HG03378 (cell line): Measurements from ENCODE around the gene KRTAP5-10.
"Not testable (repeated sequence)": the region's sequence is repeated elsewhere in the genome, so short reads cannot be mapped to it uniquely, and the experiment has no call there.

Source experiments
- ATAC-seq: cut with Tn5 transposase; IDR thresholded peaks from one replicate; pipeline ENCODE4 v1.9.1; 2021; ENCODE audit warnings: mild to moderate bottlenecking, moderate library complexity; ENCODE audit not compliant: unreplicated experiment

Gene KRTAP5-10

DNA sequence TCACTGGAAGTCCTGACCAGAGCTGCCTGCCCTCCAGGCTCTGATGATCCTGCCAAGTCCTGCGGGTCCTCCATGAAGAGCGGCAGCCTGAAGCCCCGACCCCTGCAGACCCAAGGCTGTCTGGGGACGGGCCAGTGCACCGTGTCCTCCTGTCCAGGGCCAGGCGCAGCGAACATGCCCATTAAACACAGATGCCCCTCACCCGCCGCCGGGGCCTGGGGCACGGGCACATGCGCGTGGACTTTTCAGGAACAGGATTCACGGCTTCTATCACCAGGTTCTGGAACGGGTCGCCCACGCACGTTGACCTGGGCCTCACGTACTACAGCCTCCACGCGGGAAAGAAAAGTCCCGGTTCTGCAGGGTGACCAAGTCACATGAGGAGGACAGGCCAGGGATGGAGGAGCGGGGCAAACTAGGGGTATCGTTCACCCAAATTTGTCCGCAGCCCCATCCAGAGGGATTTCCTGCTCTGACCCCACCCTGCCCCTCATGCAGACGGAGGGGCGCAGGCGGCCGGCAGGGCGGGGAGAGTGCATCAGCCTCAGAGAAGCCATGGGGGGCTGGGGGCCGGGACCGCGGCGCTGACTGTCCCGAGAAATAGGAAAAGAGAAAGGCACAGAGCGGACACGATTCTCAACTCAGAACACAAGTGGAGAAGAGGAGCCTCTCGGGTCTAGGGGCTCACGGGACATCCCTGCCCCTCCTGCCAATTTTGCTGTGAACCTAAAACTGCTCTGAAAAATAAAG lies 5.9 kb downstream of the KRTAP5-10 start:
- not testable (repeated sequence) for ATAC-seq

DNA sequence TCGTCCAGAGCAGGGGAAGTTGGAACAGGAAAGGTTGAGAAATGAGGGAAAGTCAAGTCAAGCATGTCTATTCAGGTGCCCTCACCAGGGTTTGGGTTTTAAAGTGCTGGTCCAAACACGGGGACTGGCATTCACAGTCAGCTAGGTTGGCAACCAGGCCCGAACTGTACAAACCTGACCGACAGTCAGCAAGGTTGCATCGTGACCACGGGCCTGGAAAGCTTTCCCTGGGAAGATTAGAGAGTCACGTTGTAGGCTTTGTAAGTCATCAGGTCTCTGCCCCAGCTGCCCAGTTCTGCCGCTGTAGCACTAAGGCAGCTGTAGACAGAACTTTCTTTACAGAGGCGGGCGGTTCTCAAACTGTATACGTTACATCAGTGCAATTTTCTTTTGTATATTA lies 7.4 kb downstream of the KRTAP5-10 start:
- no peak for ATAC-seq

DNA sequence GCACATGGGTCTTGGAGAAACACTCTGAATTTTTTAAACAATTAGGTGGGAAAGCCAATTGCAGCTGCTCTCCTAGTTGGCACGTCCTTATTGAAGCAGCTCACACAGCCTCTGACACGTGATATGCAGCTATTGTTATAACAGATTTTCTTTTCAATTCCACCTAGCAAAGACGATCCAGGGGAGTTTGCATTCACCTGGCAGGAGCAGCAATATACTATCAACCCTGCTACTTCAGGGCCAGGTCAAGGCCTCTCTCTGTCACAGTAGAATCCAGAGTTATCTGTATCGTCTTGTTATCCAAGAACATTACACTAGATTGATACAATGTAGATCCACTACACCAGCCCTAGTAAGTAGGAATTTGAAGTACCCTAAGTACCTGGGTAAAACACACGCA lies 9.1 kb downstream of the KRTAP5-10 start:
- no peak for ATAC-seq

DNA sequence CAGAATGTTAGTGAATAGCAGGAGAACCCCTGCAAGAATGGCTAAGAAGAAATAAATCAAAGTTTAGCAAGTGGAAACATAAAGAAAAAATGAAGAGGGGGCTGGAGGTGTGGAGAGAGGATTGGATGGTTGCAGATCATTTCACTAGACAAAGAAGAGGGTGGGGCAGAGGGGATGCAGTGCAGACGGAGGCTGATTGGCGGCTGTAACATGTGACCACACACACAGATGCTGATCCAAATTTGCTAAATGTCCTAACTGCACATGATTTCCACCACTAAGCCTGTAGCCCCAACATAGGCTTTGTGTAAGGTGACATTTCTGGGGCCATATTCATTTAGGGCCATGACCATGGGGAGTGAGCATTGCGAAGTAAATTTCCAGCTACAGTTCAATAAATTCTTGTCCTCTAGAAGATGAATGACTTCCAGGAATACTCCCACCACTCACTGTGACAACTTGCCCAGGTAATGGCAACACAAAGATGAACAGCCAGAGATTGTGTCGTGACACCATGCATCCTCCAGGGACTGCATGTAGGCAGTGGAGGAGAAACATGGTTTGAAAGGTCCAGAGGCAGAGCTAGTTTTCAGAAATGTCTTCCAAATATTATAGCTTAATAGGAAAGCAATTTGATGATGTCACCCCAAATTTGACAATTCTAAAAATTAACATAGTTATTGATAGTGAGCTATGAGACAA lies 10.5 kb downstream of the KRTAP5-10 start:
- ATAC-seq, result no peak

DNA sequence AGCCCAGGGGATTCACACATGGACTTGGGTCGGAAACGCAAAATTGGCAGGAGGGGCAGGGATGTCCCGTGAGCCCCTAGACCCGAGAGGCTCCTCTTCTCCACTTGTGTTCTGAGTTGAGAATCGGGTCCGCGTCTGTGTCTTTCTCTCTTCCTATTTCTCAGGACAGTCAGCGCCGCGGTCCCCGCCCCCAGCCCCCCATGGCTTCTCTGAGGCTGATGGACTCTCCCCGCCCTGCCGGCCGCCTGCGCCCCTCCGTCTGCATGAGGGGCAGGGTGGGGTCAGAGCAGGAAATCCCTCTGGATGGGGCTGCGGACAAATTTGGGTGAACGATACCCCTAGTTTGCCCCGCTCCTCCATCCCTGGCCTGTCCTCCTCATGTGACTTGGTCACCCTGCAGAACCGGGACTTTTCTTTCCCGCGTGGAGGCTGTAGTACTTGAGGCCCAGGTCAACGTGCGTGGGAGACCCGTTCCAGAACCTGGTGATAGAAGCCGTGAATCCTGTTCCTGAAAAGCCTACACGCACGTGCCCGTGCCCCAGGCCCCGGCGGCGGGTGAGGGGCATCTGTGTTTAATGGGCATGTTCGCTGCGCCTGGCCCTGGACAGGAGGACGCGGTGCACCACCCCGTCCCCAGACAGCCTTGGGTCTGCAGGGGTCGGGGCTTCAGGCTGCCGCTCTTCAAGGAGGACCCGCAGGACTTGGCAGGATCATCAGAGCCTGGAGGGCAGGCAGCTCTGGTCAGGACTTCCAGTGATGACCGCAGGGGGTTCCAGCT lies 11.5 kb downstream of the KRTAP5-10 start:
- not testable (repeated sequence) for ATAC-seq

DNA sequence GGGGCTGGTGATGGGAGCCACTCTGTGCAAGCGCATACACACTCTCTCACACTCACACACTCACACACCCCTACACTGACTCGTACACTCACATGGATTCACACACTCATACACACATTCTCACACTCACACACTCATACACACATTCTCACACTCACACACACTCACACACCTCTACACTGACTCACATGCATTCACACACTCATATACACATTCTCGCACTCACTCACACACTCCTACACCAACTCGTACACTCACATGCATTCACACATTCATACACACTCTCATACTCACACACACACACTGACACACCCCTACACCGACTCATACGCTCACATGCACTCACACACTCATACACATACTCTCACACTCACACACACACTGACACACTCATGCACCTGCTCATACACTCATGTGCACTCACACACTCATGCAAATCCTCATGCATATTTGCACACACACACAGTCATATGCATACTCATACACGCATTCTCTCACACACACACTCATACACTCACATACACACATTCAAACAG lies 12.2 kb downstream of the KRTAP5-10 start:
- ATAC-seq, result no peak

DNA sequence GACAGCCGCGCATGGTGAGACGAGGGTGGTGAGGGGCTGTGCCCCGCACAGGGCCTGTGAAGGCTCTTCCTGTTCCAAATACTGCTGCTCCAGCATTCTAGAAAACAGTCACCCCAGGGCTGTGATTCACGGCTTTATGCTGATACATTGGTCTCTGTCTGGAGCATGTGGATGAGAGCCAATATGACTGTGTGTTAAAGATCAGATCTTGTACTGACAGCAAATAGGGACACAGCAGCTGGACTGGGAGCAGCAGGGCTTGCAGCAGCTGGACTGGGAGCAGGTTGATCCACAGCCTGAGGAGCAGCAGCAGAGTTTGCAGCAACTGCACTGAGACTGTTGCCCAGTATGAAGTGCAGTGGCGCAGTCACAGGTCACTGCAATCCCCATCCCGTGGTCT lies 14.2 kb downstream of the KRTAP5-10 start:
- ATAC-seq, result not testable (repeated sequence)

DNA sequence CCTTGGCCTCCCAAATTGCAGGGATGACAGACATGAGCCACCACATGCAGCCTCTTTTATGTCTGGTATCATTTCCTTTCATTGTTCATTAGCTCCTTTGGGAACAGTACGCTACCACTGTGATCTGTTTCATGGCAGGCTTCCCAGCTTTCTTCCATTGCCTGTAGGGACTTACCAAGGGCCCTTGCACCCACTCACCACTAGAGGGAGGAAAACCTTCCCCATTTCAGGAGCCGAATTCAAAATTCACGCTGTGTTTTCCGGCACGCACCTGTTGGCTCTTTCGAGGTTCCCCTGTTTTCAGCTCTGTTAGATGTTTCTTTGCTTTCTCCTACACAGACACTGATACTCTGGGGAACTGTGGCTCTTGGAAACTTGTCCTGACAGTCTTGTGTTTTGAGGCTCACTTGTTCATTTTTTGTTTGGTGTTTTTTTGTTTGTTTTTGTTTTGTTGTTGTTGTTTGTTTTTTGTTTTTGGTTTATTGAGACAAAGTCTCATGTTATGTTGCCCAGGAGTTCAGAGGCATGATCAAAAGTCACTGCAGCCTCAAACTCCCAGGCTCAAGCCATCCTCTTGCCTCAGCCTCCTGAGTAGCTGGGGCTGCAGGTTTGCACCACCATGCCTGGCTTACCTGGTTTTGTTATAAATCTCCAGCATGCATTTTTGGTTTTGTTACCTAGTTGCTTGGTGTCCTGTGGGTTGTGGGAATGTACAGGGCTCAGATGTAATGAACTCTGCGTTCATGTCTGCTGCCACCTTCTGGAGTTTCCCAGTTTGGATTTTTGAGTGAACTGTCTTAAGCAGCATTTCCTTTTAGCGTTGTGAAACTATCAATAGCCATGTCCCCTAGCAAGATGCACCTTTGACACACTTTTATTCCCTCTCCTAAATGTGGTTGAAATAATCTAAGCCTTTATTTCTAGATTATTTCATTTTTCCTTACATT lies 15.0 kb downstream of the KRTAP5-10 start:
- no peak for ATAC-seq

DNA sequence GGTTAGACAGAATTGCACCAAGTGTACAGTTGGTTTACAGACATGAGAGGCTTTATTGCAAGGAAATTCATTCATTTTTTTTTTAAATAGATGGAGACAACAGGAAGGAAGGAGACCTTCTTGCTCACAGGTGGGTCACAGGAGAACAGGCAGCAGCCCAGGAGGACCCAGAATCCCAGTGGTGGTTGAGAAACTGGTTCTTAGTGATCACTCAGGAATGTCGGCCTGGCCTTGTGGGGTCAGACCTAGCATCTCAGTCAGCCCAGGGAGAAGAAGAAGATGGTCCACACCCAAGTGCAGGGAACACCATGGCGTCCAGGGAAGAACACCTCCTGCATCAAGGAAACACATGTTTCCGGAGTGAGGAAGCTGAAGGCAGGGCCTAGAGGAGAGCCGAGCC lies 16.5 kb downstream of the KRTAP5-10 start:
- no peak for ATAC-seq

DNA sequence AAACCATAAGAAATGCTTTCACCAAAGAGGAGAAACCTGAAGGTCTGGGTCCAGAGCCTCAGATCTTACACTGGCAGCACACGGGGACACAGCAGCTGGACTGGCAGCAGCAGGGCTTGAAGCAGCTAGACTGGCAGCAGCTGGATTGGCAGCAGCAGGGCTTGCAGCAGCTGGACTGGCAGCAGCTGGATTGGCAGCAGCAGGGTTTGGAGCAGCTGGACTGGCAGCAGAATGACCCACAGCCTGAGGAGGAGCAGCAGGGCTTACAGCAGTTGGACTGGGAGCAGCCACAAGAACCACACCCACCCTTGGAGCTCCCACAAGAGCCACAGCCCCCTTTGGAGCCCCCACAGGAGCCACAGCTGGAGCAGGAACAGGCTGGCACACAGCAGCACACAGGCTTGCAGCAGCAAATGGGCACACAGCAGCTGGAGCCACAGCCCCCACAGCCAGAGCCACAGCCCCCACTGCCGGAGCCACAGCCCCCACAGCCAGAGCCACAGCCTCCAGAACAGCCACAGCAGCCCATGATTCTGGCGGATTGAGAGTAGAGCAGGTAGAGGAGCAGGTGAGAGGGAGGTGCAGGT lies 17.0 kb downstream of the KRTAP5-10 start, which contains the start of gene KRTAP5-11:
KRTAP5-11 (minus strand) TSS at position 567 of the 587 bp plus-strand sequence; CDS start at position 529, 38 bp downstream.
- ATAC-seq, result no peak

DNA sequence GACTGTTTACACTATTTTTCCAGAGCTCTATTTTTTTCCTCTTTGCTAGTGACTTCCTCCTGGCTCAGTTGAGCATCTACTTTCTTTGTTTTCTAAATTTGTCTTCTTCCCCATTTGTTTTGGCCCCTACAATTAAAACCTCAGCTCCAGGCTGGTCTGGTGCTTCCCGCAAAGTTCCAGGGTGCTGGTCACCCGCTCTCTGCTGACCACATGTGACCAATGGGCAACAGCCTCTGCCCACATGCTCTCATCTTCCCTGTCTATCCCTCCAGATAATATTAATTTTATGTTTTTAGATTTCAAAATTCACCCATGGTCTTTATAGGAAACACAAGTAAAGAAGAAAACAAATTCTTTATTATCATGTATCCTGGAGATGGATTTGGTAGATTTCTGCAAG lies 17.6 kb downstream of the KRTAP5-10 start:
- ATAC-seq, result not testable (repeated sequence)

DNA sequence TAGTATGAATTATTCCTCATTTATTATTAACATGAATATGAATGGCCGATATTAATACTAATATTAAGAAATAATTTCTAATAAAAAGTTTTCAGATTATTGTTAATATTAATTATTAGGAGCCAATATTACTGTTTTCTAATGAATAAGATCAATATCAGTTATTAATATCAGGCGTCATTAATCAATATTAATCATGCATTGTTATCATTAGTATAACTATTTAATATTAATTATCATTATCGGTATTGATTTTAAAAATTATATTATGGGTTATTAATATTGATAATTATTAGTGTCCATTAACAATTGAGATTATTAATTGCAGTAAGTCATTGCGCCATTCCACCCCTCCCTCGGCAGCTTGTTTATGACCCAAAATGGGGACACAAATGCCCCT lies 20.3 kb downstream of the KRTAP5-10 start:
- ATAC-seq, result not testable (repeated sequence)

DNA sequence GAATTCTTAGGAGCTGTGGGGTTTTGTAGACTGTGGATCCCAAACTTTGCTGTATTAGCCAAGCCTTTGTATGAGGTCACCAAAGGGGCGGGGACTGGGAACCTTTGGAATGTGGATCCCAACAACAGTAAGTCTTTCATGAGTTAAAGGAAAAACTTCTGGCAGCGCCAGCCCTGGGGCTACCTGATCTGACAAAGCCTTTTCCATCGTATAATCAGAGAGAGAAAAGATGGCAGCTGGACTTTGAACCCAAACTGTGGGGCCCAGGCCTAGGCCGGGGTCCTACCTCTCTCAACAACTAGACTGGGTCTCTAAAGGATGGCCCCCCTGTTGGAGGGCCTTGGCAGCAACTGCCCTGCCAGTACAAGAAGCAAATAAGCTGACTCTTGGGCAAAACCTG lies 23.0 kb downstream of the KRTAP5-10 start:
- not testable (repeated sequence) for ATAC-seq

DNA sequence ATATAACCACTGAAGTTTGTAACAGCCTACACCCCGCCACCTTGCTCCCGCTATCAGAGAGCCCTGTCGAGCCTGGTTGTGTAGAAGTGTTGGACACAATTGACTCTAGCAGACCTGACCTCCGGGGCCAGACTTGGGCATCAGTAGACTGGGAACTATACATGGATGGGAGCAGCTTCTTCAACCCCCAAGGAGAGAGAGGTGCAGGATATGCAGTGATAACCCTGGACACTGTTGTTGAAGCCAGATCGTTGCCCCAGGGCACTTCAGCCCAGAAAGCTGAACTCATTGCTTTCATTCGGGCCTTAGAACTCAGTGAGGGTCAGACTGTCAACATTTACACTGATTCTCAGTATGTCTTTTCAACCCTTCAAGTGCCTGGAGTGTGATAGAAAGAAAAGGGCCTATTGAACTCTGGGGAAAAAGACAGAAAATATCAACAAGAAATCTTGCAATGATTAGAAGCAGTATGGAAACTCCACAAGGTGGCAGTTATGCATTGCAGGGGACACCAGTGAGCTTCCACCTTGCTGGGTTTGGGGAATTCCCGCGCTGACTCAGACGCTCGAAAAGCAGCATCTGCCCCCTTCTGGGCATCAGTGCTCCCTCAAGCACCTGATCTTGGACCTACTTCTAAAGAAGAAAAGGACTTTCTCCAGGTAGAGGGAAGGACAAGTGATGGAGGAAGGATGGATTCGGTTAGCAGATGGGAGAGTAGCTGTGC lies 23.6 kb downstream of the KRTAP5-10 start:
- ATAC-seq, result not testable (repeated sequence)

DNA sequence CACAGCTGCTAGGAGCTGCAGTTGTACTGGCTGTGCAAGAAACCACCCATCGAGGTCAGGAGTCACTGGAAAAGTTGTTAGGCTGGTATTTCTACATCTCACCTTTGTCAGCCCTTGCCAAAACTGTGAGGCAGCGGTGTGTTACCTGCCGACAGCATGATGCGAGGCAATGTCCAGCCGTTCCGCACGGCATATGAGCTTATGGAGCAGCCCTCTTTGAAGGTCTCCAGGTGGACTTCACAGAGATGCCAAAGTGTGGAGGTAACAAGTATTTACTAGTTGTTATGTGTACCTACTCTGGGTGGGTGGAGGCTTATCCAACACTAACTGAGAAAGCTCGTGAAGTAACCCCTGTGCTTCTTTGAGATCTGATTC lies 24.2 kb downstream of the KRTAP5-10 start:
- ATAC-seq, result not testable (repeated sequence)

DNA sequence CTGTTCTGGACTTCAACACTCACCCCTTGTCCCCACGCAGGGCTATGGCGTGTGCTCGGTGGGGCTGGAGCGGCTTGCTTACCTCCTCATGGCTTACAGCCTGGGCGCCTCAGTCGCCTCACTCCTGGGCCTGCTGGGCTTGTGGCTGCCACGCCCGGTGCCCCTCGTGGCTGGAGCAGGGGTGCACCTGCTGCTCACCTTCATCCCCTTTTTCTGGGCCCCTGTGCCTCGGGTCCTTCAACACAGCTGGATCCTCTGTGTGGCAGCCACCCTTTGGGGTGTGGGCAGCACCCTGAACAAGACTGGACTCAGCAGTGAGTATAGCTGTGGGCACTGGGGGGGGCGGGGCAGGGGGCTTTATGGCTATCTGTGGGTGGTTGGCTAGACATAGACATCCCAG lies 37.9 kb downstream of the KRTAP5-10 start:
- not testable (repeated sequence) for ATAC-seq

DNA sequence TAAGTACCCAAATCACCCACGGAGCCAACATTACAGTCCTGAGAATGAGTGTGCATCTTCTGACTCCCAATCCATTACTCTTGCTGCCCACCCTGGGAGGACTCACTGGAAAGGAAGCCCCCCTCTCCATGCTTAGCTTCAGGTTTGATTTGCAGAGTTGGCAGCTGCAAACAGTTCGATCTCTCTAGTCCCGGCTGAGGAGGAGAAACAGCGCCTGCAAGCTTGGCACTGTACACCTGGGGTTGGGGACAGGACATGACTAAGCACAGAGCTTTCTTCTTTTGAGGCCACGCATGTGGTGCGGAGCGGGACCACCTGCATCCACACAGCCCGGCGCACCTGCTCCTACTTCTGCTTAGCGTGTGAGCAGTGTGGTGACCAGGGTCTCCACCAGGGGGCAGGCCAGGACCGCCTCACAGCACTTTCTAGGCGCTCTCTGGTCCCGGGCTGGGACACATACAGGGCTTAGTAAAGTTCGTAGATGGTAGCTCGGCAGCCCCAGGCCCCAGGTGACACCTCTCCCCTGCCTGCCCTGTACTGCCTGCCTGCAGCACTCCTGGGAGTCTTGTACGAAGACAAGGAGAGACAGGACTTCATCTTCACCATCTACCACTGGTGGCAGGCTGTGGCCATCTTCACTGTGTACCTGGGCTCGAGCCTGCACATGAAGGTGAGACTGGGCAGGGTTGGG lies 39.6 kb downstream of the KRTAP5-10 start:
- ATAC-seq, result not testable (repeated sequence)

DNA sequence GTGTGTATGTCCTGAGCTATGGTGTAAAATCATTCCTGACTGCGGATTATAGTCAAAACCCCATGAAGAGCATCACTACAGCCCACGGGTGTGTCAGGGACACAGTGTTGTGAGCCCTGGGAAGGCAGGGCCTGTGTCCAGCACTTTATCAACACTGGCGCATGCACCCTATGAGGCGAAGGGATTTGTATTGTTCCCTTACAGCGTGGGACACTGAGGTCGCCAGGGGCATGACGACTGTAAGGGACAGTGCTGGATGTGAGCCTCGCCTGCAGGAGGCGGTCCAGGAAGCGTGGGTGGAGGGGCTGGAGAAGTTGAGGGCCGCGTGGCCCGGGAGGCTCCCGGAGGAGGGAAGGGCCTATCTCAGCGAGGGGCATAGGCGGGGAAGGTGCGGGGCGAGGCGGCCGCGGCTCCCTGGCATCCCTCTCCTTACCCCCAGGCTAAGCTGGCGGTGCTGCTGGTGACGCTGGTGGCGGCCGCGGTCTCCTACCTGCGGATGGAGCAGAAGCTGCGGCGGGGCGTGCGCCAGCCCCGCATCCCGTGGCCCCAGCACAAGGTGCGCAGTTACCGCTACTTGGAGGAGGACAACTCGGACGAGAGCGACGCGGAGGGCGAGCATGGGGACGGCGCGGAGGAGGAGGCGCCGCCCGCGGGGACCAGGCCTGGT lies 41.6 kb downstream of the KRTAP5-10 start:
- not testable (repeated sequence) for ATAC-seq
